Activated CD4-positive, alpha-beta T cell treated with anti-CD3 and anti-CD28 coated beads for 36 hours (primary cell): ENCODE data around the gene ITFG2. TPM values are rescaled to one million over a fixed set of nuclear protein-coding genes. Genes with fewer than 3 reads are reported as not detected.

Experiments used
- ATAC-seq: fragments of 200-7000 bp; cut with Tn5 transposase; one replicate; pipeline ENCODE4 v1.10.0; 2021; ENCODE audit warnings: mild to moderate bottlenecking, moderate library complexity
- CTCF ChIA-PET: fragments of 350-600 bp; sonication (Branson Sonifier 250); formaldehyde crosslinking; loops from one replicate; lab custom pipeline; 2021; ENCODE audit warnings: antibody characterized with exemption; lab: Charles Lee
- POLR2A ChIA-PET: fragments of 350-600 bp; sonication (Branson Sonifier 250); formaldehyde crosslinking; loops from one replicate; lab custom pipeline; 2021; ENCODE audit warnings: antibody characterized with exemption, inconsistent platforms; lab: Charles Lee
- DNase-seq: peaks from one replicate; pipeline ENCODE4 v3.0.0-alpha.2; 2020
- H3K27ac Mint-ChIP-seq: one replicate; pipeline ENCODE4 v1.8.0; 2021; ENCODE audit warnings: mixed read lengths
- H3K27me3 Mint-ChIP-seq: one replicate; pipeline ENCODE4 v1.8.0; 2021; ENCODE audit warnings: mixed read lengths
- H3K36me3 Mint-ChIP-seq: one replicate; pipeline ENCODE4 v1.8.0; 2021; ENCODE audit warnings: low read depth, mixed read lengths
- H3K4me1 Mint-ChIP-seq: one replicate; pipeline ENCODE4 v1.8.0; 2021; ENCODE audit warnings: mixed read lengths
- H3K4me3 Mint-ChIP-seq: one replicate; pipeline ENCODE4 v1.8.0; 2021; ENCODE audit warnings: mild to moderate bottlenecking, moderate library complexity, mixed read lengths
- H3K9me3 Mint-ChIP-seq: one replicate; pipeline ENCODE4 v1.8.0; 2021; ENCODE audit warnings: low read depth, mixed read lengths
- intact Hi-C, 2 experiments: fragments of 100-400 bp; cut with DNase I in 1 of 2; cut with micrococcal nuclease in 1 of 2; formaldehyde crosslinking; loops; one replicate each; pipeline versions ENCODE4 v1.14.2 to v1.15.1; 2022 to 2024; cut with DNase I, micrococcal nuclease
- total RNA-seq, 2 experiments: library from RNA; stranded (reverse); gene quantifications; one replicate each; pipeline ENCODE4 v1.2.3, GENCODE V29; 2021

The ITFG2 gene
- total RNA-seq, 2 experiments from 2014 or later, result 28.0 to 35.3 TPM

DNA sequence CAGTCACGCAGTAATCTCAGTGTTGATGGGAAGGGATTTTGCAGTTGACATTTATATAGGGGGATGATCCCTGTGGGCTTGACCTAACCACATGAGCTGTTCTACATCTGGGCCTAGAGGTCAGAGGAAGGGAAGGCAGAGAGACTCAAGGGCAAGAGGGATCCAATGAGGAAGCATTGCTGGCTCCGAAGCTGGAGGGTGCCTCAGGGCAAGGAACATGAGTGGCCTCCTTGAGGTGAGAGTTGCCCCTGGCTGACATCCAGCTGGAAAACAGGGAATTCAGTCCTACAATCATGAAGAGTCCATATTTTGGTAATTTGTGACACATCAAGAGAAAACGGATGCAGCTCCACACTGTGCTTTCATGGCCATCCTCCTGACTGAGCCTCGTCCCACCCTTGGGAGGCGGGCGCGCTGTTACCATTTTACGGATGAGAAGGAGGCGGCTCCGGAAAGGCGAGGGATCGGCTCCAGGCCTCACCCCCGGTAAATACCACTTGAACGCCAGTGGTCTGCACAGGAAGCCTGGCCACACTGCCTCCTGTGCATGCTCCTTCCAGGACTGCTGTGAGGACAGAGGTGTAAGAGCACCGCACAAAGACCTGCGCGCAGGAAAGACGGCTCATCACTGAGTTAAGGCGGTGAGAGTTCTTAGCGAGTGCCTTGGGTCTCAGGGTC lies 36.2 kb upstream of the ITFG2 start:
- H3K27me3 Mint-ChIP-seq, result no peaks in the 10 kb centered on the region
- DNase-seq, result no peak
- no peak overlapping the region for H3K27ac Mint-ChIP-seq

DNA sequence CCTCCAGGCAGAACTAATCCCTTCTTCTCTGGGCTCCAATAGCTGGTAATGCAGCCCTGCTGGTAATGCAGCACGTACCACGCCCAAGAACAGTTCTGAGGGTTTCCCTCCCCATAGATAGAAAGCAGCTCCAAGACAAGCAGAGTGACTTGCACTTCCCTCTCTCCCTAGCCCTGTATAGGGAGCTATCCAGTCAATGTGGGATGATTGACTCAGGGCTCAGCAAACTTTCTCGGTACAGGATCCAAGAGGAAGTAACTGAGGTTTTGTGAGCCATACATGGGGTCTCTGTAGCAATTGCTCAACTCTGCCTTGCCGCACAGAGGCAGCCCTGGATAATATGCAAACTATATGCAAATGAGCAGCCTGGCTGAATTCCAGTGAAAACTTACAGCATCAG lies 33.2 kb upstream of the ITFG2 start:
- CTCF ChIA-PET, result interaction anchor here (0.6 kb wide), 2 partner anchors 15 to 524 kb away, joined by 3 read pairs; no protein-coding TSS in a partner anchor
- Mint-ChIP-seq H3K9me3 (no peaks in the 10 kb centered on the region), H3K27ac (no peak overlapping the region), H3K4me3 (no peak overlapping the region), H3K36me3 (no peaks in the 10 kb centered on the region), H3K4me1 (peaks cover 5% of the 10 kb centered on the region), H3K27me3 (peaks cover 9% of the 10 kb centered on the region)
- intact Hi-C loops, result no loop called here
- no peak for ATAC-seq
- DNase-seq, result no peak
- POLR2A ChIA-PET, result no interaction called here

More for the DNA sequence above, 36.2 kb upstream of the ITFG2 start:
- Mint-ChIP-seq H3K36me3 (no peaks in the 10 kb centered on the region), H3K9me3 (no peaks in the 10 kb centered on the region), H3K4me1 (no peaks in the 10 kb centered on the region), H3K4me3 (no peak overlapping the region)
- POLR2A ChIA-PET, result no interaction called here
- intact Hi-C loops, result no loop called here
- CTCF ChIA-PET, result no interaction called here
- ATAC-seq, result no peak

DNA sequence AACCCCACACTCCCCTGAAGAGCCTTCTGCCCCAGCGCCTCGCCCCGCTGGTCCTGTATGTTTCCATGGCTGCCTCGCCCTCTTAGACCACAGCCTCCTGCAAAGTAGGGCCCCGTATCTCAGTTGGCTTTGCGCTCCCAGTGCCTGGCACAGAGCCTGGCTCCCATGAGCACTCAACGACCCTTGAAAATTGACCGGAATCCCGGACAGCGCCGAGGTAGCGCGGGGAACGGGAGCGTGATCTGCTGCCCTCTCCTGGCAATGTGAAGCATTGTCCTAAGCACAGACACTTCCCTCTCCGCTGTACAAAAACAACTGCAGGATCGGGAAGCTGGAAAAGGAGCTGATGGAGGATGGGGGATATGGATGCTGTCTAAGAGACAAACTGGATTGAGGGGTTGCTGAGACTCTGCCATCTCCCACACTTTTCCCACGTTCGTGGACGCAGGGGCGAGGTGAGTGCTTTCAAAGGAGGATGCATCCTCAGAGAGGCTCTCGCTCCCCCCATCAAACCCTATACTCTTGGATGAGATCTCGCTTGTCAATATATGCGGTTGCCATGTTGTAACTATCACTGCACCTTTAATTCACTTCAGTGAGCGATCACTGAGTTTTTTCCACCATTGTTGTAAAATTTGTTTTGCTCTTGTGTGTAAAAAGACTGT lies 28.4 kb upstream of the ITFG2 start:
- no peak overlapping the region for H3K27ac Mint-ChIP-seq
- H3K27me3 Mint-ChIP-seq, result peaks cover 12% of the 10 kb centered on the region
- H3K4me3 Mint-ChIP-seq, result peak overlapping the region; percentile 62
- CTCF ChIA-PET, result interaction anchor here (0.5 to 2.5 kb wide), 14 partner anchors 12 to 817 kb away, joined by 3 to 24 read pairs (median 3); no protein-coding TSS in a partner anchor
- H3K4me1 Mint-ChIP-seq, result peaks cover 8% of the 10 kb centered on the region
- no peaks in the 10 kb centered on the region for H3K36me3 Mint-ChIP-seq
- POLR2A ChIA-PET, result interaction anchor here (0.7 kb wide), 1 partner anchor 12 kb away, joined by 3 read pairs; no protein-coding TSS in a partner anchor
- intact Hi-C loops, result loop anchor here (1.0 to 2.0 kb wide), 2 partner anchors 93 to 101 kb away; no protein-coding TSS in a partner anchor
- no peaks in the 10 kb centered on the region for H3K9me3 Mint-ChIP-seq
- ATAC-seq, result peak; percentile 90
- peak; percentile 66 for DNase-seq

DNA sequence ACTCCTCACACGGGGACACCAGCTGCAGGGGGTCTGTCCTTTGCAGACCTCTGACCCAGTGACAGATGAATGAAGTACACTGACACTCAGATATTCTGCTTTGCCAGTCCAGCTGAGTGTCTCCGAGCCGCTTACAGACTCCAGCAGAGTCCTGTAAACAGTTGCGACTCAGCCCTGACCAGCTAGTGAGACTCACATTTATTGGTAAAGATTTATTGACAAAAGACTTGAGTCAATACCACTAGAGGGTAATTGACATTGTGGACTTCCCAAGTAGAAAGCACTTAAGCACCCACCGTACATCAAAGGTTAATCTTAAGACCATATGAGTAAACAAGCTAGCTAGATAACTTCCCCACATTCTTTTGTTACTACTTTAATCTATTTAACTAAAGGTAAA lies 27.5 kb upstream of the ITFG2 start:
- peaks cover 8% of the 10 kb centered on the region for H3K4me1 Mint-ChIP-seq
- no peaks in the 10 kb centered on the region for H3K36me3 Mint-ChIP-seq
- CTCF ChIA-PET, result interaction anchor here (1.2 kb wide), 1 partner anchor 102 kb away, joined by 4 read pairs; no protein-coding TSS in a partner anchor
- H3K9me3 Mint-ChIP-seq, result no peaks in the 10 kb centered on the region
- H3K27me3 Mint-ChIP-seq, result peaks cover 12% of the 10 kb centered on the region
- POLR2A ChIA-PET, result no interaction called here
- no peak overlapping the region for H3K4me3 Mint-ChIP-seq
- DNase-seq (no peak), ATAC-seq (no peak)
- H3K27ac Mint-ChIP-seq, result no peak overlapping the region
- intact Hi-C loops, result loop anchor here in 1 of 2 experiments (2.0 kb wide), 1 partner anchor 94 kb away; no protein-coding TSS in a partner anchor

DNA sequence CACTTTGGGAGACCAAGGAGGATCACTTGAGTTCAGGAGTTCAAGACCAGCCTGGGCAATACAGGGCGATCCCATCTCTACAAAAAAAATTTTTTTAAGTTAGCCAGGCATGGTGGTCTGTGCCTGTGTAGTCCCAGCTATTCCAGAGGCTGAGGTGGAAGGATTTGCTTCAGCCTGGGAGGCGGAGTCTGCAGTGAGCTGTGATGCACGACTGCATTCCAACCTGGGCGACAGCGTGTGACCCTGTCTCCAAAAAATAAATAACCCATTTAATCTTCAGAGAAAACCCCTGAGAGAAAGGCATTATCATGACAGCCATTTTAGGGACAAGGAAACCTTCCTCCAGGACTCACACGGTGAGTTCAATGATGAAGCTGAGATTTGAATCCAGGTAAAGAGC lies 21.4 kb upstream of the ITFG2 start:
- intact Hi-C loops, result loop anchor here in 1 of 2 experiments (10.0 kb wide), 1 partner anchor 1096 kb away; the partner anchor contains the start of gene ADIPOR2
- Mint-ChIP-seq H3K4me3 (no peak overlapping the region), H3K36me3 (peaks cover 1% of the 10 kb centered on the region), H3K27ac (no peak overlapping the region), H3K9me3 (no peaks in the 10 kb centered on the region), H3K4me1 (peaks cover 2% of the 10 kb centered on the region), H3K27me3 (no peaks in the 10 kb centered on the region)
- ChIA-PET POLR2A (no interaction called here), CTCF (interaction anchor here (0.6 kb wide), 1 partner anchor 81 kb away, joined by 4 read pairs; no protein-coding TSS in a partner anchor)
- no peak for ATAC-seq
- DNase-seq, result no peak

DNA sequence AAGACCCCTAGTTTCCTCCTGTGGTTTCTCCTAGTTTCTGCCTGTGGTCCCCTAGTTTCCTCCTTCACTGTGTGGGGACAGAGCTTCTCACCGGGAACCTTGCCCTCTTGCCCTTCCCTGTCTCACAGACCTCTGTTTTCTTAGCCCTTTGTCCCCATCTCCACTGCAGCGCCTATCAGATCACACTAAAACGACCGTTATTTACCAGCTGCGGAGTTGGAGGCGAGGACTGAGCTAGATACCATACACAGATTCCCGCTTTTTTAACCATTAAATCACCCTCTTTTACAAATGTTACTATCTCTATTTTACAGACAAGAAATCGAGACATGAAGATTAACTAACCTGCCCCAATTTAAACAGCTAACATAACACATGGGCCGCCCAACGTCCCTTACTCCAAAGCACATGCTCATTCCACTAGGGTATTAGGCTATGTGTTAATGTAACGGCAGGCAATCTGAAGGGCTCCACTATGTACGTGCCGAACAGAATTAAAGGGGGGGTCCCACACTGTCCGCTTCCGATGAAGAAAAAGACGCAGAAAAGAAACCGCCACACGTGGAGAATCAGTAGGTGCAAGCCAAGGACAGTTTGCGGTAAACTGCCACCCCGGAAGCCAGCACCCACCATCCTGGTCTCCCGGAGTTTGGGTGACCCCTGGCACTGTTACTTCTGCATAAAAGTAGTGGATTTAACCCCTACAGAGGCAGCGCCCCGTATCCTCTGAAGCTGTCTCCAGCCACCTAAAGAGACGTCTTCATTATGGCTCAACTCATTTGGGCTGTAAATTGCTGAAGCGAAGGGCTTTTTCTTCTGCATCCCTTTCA lies 19.6 kb upstream of the ITFG2 start:
- no peaks in the 10 kb centered on the region for H3K9me3 Mint-ChIP-seq

DNA sequence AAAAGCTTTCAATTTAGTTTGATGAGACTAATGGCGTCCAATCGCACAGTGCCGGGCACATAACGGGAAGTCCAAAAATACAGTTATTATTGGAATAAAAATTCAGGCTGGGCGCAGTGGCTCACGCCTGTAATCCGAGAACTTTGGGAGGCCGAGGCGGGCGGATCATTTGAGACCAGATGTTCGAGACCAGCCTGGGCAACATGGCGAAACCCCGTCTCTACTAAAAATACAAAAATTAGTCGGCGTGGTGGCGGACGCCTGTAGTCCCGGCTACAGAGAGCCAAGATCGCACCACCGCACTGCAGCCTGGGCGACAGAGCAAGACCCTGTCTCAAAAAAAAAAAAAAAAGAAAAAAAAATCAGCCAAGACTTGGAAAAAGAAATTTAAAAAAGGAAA lies 18.9 kb upstream of the ITFG2 start:
- POLR2A ChIA-PET, result no interaction called here
- no peaks in the 10 kb centered on the region for H3K27me3 Mint-ChIP-seq
- no peak overlapping the region for H3K27ac Mint-ChIP-seq
- DNase-seq, result no peak
- no peak for ATAC-seq
- H3K9me3 Mint-ChIP-seq, result no peaks in the 10 kb centered on the region
- H3K4me1 Mint-ChIP-seq, result peaks cover 17% of the 10 kb centered on the region
- intact Hi-C loops, result loop anchor here in 1 of 2 experiments (10.0 kb wide), 1 partner anchor 1099 kb away; the partner anchor contains the start of gene ADIPOR2
- H3K4me3 Mint-ChIP-seq, result peak overlapping the region; percentile 70
- peaks cover 24% of the 10 kb centered on the region for H3K36me3 Mint-ChIP-seq
- CTCF ChIA-PET, result no interaction called here

More for the DNA sequence above, 19.6 kb upstream of the ITFG2 start:
- ATAC-seq (no peak), DNase-seq (no peak)
- CTCF ChIA-PET, result no interaction called here
- peaks cover 17% of the 10 kb centered on the region for H3K36me3 Mint-ChIP-seq
- peaks cover 14% of the 10 kb centered on the region for H3K4me1 Mint-ChIP-seq
- peak overlapping the region; percentile 70 for H3K4me3 Mint-ChIP-seq
- no peaks in the 10 kb centered on the region for H3K27me3 Mint-ChIP-seq
- POLR2A ChIA-PET, result no interaction called here
- no peak overlapping the region for H3K27ac Mint-ChIP-seq
- intact Hi-C loops, result loop anchor here in 1 of 2 experiments (10.0 kb wide), 1 partner anchor 1098 kb away; the partner anchor contains the start of gene ADIPOR2

DNA sequence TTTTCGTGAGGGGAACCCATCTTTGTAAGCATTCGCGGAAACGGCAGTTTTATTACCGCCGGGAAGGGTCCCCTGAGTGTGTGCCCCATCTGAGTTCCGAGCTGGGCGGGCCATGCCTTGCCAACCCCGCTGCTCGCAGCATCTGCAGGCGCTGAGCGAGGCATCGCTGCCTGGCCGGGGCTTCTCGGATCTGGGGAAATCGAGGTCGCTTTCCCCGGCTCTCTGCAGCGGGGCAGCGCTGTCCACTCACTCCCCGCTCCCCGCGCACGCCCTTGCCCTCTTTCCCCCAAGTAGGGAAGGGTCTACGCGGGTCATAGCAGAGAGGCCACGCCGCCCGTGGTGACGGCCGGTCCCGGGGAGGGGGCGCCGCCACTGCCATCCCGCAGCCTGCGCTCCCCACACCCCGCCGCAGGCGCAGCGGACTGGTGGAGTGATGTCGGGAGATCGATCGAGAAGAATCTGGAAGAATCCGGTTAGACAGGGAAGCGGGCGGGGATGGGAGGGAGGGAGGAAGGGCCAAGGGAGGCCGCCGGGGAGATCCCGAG lies 18.2 kb upstream of the ITFG2 start:
- ATAC-seq (peak; percentile 19), DNase-seq (peak; percentile 43)
- Mint-ChIP-seq H3K4me3 (peak overlapping the region; percentile 70), H3K27ac (no peak overlapping the region), H3K4me1 (peaks cover 18% of the 10 kb centered on the region), H3K36me3 (peaks cover 31% of the 10 kb centered on the region), H3K9me3 (no peaks in the 10 kb centered on the region), H3K27me3 (no peaks in the 10 kb centered on the region)
- ChIA-PET CTCF (interaction anchor here (1.0 kb wide), 1 partner anchor 103 kb away, joined by 5 read pairs; no protein-coding TSS in a partner anchor), POLR2A (interaction anchor here (0.7 kb wide), 2 partner anchors 103 to 1336 kb away, joined by 3 read pairs; no protein-coding TSS in a partner anchor)
- intact Hi-C loops, result loop anchor here in 1 of 2 experiments (1.0 to 10.0 kb wide), 3 partner anchors 96 to 1099 kb away; partner anchors contain the start of genes ADIPOR2 and TULP3

DNA sequence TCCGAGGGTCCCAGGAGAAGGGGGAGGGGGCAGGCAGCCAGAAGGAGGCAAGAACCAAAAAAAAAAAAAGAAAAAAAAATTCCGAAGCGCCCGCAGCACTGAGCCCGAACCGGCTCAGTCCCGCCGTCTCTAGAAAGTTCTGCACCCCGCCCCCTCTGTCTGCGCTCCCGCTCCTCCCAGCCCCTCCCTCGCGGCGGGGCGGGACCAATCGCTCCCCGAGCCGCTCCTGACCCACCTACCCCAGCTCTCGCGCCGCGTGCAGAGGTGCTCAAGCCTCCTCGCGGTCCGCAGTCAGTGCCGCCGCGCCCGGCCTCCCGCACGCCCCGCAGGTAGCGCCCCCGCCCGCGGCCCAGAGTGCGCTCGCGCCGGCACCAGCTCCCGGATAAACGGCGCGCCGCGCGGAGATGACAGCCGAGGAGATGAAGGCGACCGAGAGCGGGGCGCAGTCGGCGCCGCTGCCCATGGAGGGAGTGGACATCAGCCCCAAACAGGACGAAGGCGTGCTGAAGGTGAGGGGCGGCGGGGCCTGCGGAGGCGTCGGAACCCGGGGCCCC lies 17.7 kb upstream of the ITFG2 start, which contains the start of gene FKBP4:
FKBP4 (plus strand) TSS at position 235 of the 554 bp plus-strand sequence; CDS start at position 405, 170 bp downstream.
- ATAC-seq (peak; percentile 90), DNase-seq (peak; percentile 95)
- H3K27me3 Mint-ChIP-seq, result no peaks in the 10 kb centered on the region
- ChIA-PET POLR2A (interaction anchor here (0.7 to 1.5 kb wide), 3 partner anchors 82 to 1335 kb away, joined by 3 to 4 read pairs (median 3); partner anchors contain the start of genes FOXM1 and RHNO1), CTCF (interaction anchor here (1.0 kb wide), 1 partner anchor 104 kb away, joined by 5 read pairs; no protein-coding TSS in a partner anchor)
- H3K4me1 Mint-ChIP-seq, result peaks cover 20% of the 10 kb centered on the region
- peak within 1 kb of the TSS; percentile 90 for H3K4me3 Mint-ChIP-seq
- no peaks in the 10 kb centered on the region for H3K9me3 Mint-ChIP-seq
- intact Hi-C loops, result loop anchor here (1.0 to 10.0 kb wide), 5 partner anchors 17 to 1100 kb away; partner anchors contain the start of genes ITFG2 (in 2 of the 2), ADIPOR2 (in 1 of the 2), FOXM1 (in 1 of the 2) and RHNO1 (in 1 of the 2)
- peak within 1 kb of the TSS; percentile 67 for H3K27ac Mint-ChIP-seq
- H3K36me3 Mint-ChIP-seq, result peaks cover 36% of the 10 kb centered on the region
